ENCODE measurements around the gene SNX3.

DNA sequence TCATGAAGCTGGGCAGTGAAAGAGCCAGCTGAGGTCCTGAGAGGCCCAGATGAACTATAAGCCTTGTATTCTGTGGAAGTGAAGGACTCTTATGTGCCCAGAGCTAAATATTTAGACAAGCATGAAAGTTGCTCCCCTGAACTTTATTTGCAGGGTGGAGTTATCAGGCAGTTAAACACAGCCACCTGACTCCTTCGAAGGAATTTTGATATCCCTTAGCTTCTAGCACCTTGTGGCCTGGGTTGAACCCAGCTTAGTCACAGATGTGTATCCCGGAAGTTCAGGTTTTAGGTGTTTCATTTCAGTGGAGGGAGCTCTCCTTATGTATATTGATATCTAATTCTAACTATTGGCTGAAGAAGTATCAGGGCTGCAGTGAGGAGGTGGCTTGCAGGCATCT, 74.6 kb downstream of the SNX3 start:
- no peak for TF ChIP-seq POLR2AphosphoS5 (IDR thresholded peaks at IDR 0.05)
- TF ChIP-seq, protein P1, sequence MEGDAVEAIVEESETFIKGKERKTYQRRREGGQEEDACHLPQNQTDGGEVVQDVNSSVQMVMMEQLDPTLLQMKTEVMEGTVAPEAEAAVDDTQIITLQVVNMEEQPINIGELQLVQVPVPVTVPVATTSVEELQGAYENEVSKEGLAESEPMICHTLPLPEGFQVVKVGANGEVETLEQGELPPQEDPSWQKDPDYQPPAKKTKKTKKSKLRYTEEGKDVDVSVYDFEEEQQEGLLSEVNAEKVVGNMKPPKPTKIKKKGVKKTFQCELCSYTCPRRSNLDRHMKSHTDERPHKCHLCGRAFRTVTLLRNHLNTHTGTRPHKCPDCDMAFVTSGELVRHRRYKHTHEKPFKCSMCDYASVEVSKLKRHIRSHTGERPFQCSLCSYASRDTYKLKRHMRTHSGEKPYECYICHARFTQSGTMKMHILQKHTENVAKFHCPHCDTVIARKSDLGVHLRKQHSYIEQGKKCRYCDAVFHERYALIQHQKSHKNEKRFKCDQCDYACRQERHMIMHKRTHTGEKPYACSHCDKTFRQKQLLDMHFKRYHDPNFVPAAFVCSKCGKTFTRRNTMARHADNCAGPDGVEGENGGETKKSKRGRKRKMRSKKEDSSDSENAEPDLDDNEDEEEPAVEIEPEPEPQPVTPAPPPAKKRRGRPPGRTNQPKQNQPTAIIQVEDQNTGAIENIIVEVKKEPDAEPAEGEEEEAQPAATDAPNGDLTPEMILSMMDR (IDR thresholded peaks at IDR 0.05 in 8 of 11, conservative IDR thresholded peaks at IDR 0.05 in 3 of 11) = no peak
